ENCODE data around the gene CAPN9.

CAPN9 gene

DNA sequence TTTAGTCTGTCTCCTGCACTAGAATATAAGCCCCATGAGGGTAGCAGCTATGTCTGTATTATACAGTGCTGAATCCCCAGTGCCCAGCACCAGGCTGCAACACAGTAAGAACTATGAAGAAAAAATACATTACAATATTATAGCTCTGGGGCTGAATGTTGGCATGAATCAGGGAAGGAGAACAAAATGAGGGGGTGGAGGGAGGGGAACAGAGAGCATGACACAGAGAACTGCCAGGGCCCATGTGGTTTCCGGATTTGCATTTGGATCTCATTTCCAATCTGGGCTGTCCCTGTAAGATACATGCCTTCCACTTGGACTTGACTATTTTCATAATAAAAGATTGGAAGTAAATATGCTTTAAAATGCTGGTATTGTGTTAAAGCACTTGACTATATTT lies 85.3 kb downstream of the CAPN9 start:
- no peaks in the 10 kb centered on the region for H3K36me3 ChIP-seq
- no peaks in the 10 kb centered on the region for H3K4me1 ChIP-seq (ENCODE audit: control insufficient read depth in 1 of 2, insufficient read depth in 1 of 2, low read depth in 1 of 2, low read length in 1 of 2)
- H3K27ac ChIP-seq, result no peak overlapping the region
- H3K27me3 ChIP-seq, result no peaks in the 10 kb centered on the region
- no peak overlapping the region for H3K4me3 ChIP-seq (ENCODE audit: low read depth in 1 of 2, low read length in 1 of 2)
- no peaks in the 10 kb centered on the region for H3K9me3 ChIP-seq
- TF ChIP-seq, protein P1, sequence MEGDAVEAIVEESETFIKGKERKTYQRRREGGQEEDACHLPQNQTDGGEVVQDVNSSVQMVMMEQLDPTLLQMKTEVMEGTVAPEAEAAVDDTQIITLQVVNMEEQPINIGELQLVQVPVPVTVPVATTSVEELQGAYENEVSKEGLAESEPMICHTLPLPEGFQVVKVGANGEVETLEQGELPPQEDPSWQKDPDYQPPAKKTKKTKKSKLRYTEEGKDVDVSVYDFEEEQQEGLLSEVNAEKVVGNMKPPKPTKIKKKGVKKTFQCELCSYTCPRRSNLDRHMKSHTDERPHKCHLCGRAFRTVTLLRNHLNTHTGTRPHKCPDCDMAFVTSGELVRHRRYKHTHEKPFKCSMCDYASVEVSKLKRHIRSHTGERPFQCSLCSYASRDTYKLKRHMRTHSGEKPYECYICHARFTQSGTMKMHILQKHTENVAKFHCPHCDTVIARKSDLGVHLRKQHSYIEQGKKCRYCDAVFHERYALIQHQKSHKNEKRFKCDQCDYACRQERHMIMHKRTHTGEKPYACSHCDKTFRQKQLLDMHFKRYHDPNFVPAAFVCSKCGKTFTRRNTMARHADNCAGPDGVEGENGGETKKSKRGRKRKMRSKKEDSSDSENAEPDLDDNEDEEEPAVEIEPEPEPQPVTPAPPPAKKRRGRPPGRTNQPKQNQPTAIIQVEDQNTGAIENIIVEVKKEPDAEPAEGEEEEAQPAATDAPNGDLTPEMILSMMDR (IDR thresholded peaks at IDR 0.05), result no peak

GRCh38 chr1:230833511-230833910 lies 86.3 kb downstream of the CAPN9 start:
- Histone ChIP-seq H3K27ac (no peak overlapping the region), H3K36me3 (no peaks in the 10 kb centered on the region), H3K4me3 (ENCODE audit: low read depth in 1 of 2, low read length in 1 of 2) (no peak overlapping the region), H3K9me3 (no peaks in the 10 kb centered on the region), H3K27me3 (no peaks in the 10 kb centered on the region), H3K4me1 (ENCODE audit: control insufficient read depth in 1 of 2, insufficient read depth in 1 of 2, low read depth in 1 of 2, low read length in 1 of 2) (no peaks in the 10 kb centered on the region)
- TF ChIP-seq, protein P1 (IDR thresholded peaks at IDR 0.05), result no peak

- Histone ChIP-seq H3K27me3 (no peaks in the 10 kb centered on the region), H3K36me3 (no peaks in the 10 kb centered on the region), H3K27ac (no peak overlapping the region), H3K4me1 (ENCODE audit: control insufficient read depth in 1 of 2, insufficient read depth in 1 of 2, low read depth in 1 of 2, low read length in 1 of 2) (no peaks in the 10 kb centered on the region), H3K4me3 (ENCODE audit: low read depth in 1 of 2, low read length in 1 of 2) (no peak overlapping the region), H3K9me3 (no peaks in the 10 kb centered on the region)
- TF ChIP-seq, protein P1 (IDR thresholded peaks at IDR 0.05), result no peak
These were observed 87.1 kb downstream of the CAPN9 start for GRCh38 chr1:230834292-230834691.

DNA sequence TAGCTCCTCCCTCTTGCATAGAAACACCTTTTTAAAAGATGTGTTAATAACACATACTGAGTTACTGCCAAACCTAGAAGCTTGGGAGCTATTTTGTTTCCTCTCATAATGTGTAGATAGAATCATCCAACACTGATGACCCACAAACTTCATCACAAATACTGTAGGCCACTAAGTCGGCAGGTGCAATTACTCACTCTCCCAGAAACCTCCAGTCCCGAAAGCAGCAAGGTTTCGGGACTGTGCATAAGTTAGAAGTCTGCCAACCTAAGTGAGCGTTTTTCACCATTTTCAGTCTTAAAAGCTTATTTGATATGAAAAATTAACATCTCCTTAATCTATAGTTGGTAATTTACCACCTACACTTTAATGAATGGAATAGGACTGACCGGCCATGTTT lies 89.2 kb downstream of the CAPN9 start:
- Histone ChIP-seq H3K4me3 (ENCODE audit: low read depth in 1 of 2, low read length in 1 of 2) (no peak overlapping the region), H3K27ac (no peak overlapping the region), H3K36me3 (no peaks in the 10 kb centered on the region), H3K9me3 (no peaks in the 10 kb centered on the region), H3K4me1 (ENCODE audit: control insufficient read depth in 1 of 2, insufficient read depth in 1 of 2, low read depth in 1 of 2, low read length in 1 of 2) (no peaks in the 10 kb centered on the region), H3K27me3 (no peaks in the 10 kb centered on the region)
- TF ChIP-seq, protein P1 (IDR thresholded peaks at IDR 0.05), result no peak

DNA sequence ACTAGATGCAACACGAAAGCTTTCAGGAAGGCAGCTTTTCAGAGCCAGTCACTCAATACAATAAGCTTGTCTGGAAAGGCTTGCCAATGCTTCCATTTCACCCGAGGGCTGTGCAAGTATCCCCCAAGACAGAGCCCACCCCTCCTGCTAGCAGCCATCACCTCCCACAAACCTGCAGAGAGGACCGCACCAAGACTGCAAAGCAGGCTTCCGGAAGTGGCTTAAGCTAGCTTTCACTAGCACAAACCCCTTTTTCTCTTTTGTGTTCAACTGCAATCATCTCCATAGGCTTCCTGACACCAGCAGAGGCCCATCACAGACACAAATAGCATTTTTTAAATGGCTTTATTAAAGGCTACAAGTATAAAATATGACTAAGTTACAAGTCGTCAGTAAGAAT lies 89.6 kb downstream of the CAPN9 start:
- Histone ChIP-seq H3K4me1 (ENCODE audit: control insufficient read depth in 1 of 2, insufficient read depth in 1 of 2, low read depth in 1 of 2, low read length in 1 of 2) (no peaks in the 10 kb centered on the region), H3K27ac (no peak overlapping the region), H3K4me3 (ENCODE audit: low read depth in 1 of 2, low read length in 1 of 2) (no peak overlapping the region), H3K27me3 (no peaks in the 10 kb centered on the region), H3K36me3 (no peaks in the 10 kb centered on the region), H3K9me3 (no peaks in the 10 kb centered on the region)
- TF ChIP-seq, protein P1 (IDR thresholded peaks at IDR 0.05), result no peak

GRCh38 chr1:230839173-230839572 lies 92.0 kb downstream of the CAPN9 start:
- no peaks in the 10 kb centered on the region for H3K9me3 ChIP-seq
- H3K4me1 ChIP-seq (ENCODE audit: control insufficient read depth in 1 of 2, insufficient read depth in 1 of 2, low read depth in 1 of 2, low read length in 1 of 2), result no peaks in the 10 kb centered on the region
- H3K4me3 ChIP-seq (ENCODE audit: low read depth in 1 of 2, low read length in 1 of 2), result no peak overlapping the region
- no peaks in the 10 kb centered on the region for H3K36me3 ChIP-seq
- TF ChIP-seq, protein P1 (IDR thresholded peaks at IDR 0.05), result no peak
- H3K27ac ChIP-seq, result no peak overlapping the region
- no peaks in the 10 kb centered on the region for H3K27me3 ChIP-seq

Data from neutrophil (primary cell).